B cell (primary cell): ENCODE measurements around the gene KCNMB2.

Source experiments
- EZH2 ChIP-seq: IDR thresholded peaks from 2 replicates; pipeline ENCODE4 v1.6.1; 2012; ENCODE audit warnings: borderline replicate concordance, low read depth, mild to moderate bottlenecking, moderate library complexity, low read length; ENCODE audit not compliant: insufficient read depth, poor library complexity, severe bottlenecking
- TF ChIP-seq, protein P1 (sequence below): fragments of 200-600 bp; IDR thresholded peaks from one replicate; pipeline ENCODE4 v1.8.0; 2022; ENCODE audit warnings: antibody characterized with exemption, mild to moderate bottlenecking

DNA sequence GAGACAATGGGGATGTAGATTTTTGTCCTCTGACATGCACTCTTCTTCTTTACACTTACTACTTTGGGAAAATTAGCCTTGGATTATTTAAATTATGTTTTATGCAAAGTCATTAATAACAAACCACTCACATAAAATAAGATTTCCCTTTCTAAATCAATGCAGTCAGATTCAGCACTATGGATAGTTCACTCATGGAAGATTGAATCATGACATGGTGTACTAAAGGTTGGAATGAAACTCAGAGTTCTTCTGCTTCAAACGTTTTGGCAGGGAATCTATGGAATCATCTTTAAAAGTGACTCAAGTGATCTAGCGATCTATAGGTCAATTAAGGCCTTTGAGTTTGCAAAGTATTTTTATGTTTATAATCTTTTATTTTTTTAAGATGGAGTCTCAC lies 154.3 kb downstream of the KCNMB2 start:
- TF ChIP-seq, protein P1, sequence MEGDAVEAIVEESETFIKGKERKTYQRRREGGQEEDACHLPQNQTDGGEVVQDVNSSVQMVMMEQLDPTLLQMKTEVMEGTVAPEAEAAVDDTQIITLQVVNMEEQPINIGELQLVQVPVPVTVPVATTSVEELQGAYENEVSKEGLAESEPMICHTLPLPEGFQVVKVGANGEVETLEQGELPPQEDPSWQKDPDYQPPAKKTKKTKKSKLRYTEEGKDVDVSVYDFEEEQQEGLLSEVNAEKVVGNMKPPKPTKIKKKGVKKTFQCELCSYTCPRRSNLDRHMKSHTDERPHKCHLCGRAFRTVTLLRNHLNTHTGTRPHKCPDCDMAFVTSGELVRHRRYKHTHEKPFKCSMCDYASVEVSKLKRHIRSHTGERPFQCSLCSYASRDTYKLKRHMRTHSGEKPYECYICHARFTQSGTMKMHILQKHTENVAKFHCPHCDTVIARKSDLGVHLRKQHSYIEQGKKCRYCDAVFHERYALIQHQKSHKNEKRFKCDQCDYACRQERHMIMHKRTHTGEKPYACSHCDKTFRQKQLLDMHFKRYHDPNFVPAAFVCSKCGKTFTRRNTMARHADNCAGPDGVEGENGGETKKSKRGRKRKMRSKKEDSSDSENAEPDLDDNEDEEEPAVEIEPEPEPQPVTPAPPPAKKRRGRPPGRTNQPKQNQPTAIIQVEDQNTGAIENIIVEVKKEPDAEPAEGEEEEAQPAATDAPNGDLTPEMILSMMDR: no peak
- no peak for TF ChIP-seq EZH2
